GM23248 (cell line): ENCODE results near the gene SLC7A10. TPM values are rescaled to one million over a fixed set of nuclear protein-coding genes. Genes with fewer than 3 reads are reported as not detected.

Experiments used
- DNase-seq: peaks from one replicate; pipeline ENCODE4 v3.0.0-alpha.2; 2015
- H2AFZ ChIP-seq: fragments of 200-600 bp; sonication (generic); 2 replicates; pipeline ENCODE4 v1.6.1; 2016; ENCODE audit warnings: antibody characterized with exemption
- H3F3A ChIP-seq: fragments of 200-600 bp; sonication (generic); 2 replicates; pipeline ENCODE4 v1.6.1; 2016; ENCODE audit warnings: mild to moderate bottlenecking, antibody characterized with exemption, mixed run types; ENCODE audit not compliant: insufficient read depth
- H3K27ac ChIP-seq: fragments of 200-600 bp; sonication (generic); 2 replicates; pipeline ENCODE4 v1.5.1; 2016; ENCODE audit warnings: mild to moderate bottlenecking
- H3K27me3 ChIP-seq: fragments of 200-600 bp; sonication (generic); replicated peaks from 2 replicates; pipeline ENCODE4 v1.6.1; 2016; ENCODE audit warnings: mild to moderate bottlenecking; ENCODE audit not compliant: insufficient read depth
- H3K36me3 ChIP-seq: fragments of 200-600 bp; sonication (generic); 2 replicates; pipeline ENCODE4 v1.6.1; 2016; ENCODE audit warnings: low read depth, mild to moderate bottlenecking
- H3K4me1 ChIP-seq: fragments of 200-600 bp; sonication (generic); 2 replicates; pipeline ENCODE4 v1.6.1; 2016; ENCODE audit warnings: mild to moderate bottlenecking; ENCODE audit not compliant: insufficient read depth
- H3K4me2 ChIP-seq: fragments of 200-600 bp; sonication (generic); one replicate; pipeline ENCODE4 v1.6.1; 2016; ENCODE audit warnings: mild to moderate bottlenecking; ENCODE audit not compliant: unreplicated experiment
- H3K4me3 ChIP-seq: fragments of 200-600 bp; sonication (generic); 2 replicates; pipeline ENCODE4 v1.5.1; 2016; ENCODE audit warnings: mild to moderate bottlenecking
- H3K79me2 ChIP-seq: fragments of 200-600 bp; sonication (generic); 2 replicates; pipeline ENCODE4 v1.6.1; 2016; ENCODE audit warnings: mild to moderate bottlenecking; ENCODE audit not compliant: insufficient read depth
- H3K9ac ChIP-seq: fragments of 200-600 bp; sonication (generic); 2 replicates; pipeline ENCODE4 v1.6.1; 2016; ENCODE audit warnings: mild to moderate bottlenecking
- H3K9me2 ChIP-seq: fragments of 200-600 bp; sonication (generic); 2 replicates; pipeline ENCODE4 v1.6.1; 2016; ENCODE audit warnings: mixed run types, mild to moderate bottlenecking, moderate library complexity; ENCODE audit not compliant: insufficient read depth
- H3K9me3 ChIP-seq: fragments of 200-600 bp; sonication (generic); one replicate; pipeline ENCODE4 v1.6.1; 2017; ENCODE audit warnings: low read depth
- H4K20me1 ChIP-seq: fragments of 200-600 bp; sonication (generic); 2 replicates; pipeline ENCODE4 v1.6.0; 2016; ENCODE audit not compliant: insufficient read depth
- EZH2 ChIP-seq: fragments of 200-600 bp; sonication (generic); IDR thresholded peaks from 2 replicates; pipeline ENCODE4 v1.6.1; 2018; ENCODE audit warnings: antibody characterized with exemption, mild to moderate bottlenecking; ENCODE audit not compliant: insufficient read depth, poor library complexity, severe bottlenecking
- EZH2phosphoT487 ChIP-seq: fragments of 200-600 bp; sonication (generic); IDR thresholded peaks from 2 replicates; pipeline ENCODE4 v1.6.1; 2018; ENCODE audit warnings: antibody characterized with exemption, moderate library complexity, mild to moderate bottlenecking, low read depth; ENCODE audit not compliant: insufficient read depth
- WGBS, 2 experiments: methylation state at CpG; one replicate each; pipeline ENCODE4 v1.1.6; 2015 to 2017; ENCODE audit warnings: low lambda C conversion rate in 2 of 2, low coverage in 1 of 2; ENCODE audit errors: missing lambda C conversion rate in 2 of 2; 5-methylcytosine and 5-hydroxymethylcytosine counted together
- in situ Hi-C: fragments of 300-500 bp; cut with MboI; formaldehyde crosslinking; loops from 2 replicates; pipeline ENCODE4 v1.15.0; 2020
- polyA plus RNA-seq: library from polyadenylated mRNA; unstranded; fragments of >200 nt; fragmentation: Nextera tagmentation; extraction: Ambion mirVana; gene quantifications from 2 replicates; pipeline ENCODE4 v1.2.1, GENCODE V29; 2016
- total RNA-seq: library from RNA; depleted of rRNA; stranded (reverse); fragments of >200 nt; shearing (Covaris generic); gene quantifications from 2 replicates; pipeline ENCODE4 v1.2.3, GENCODE V29; 2014

The SLC7A10 gene
- total and polyA plus RNA-seq, 2 experiments from 2014 or later = not detected

DNA sequence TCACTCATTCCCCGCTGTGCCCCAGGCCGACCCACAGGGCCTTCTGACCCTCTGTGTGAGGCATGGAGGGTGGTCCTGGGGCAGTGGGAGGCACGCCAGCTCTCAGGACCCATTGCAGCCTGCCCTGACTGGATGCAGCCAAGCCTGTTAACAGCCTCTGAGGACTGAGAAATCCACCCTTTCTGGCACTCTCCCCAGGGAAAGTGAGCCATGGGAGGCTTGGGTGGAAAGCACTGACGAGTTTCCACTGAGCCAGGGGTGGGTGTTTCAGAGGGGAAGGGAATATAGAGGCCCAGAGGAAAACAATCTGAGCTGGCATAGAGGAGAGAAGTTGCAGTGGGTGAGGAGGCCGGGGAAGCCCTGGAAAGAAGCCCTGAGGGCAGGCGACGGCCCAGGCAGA lies 30.6 kb upstream of the SLC7A10 start:
- Histone ChIP-seq H3K9ac (no peak overlapping the region), H3K27me3 (0 out of 2 replicates have a peak, but pooled peaks cover 2% of the 10 kb centered on the region), H3K4me2 (no peak overlapping the region), H3K9me3 (no peaks in the 10 kb centered on the region), H3K36me3 (no peaks in the 10 kb centered on the region), H3K4me3 (no peak overlapping the region), H3K9me2 (no peaks in the 10 kb centered on the region), H3F3A (no peaks in the 10 kb centered on the region), H2AFZ (no peak overlapping the region), H4K20me1 (no peaks in the 10 kb centered on the region), H3K4me1 (no peaks in the 10 kb centered on the region), H3K27ac (no peak overlapping the region), H3K79me2 (no peaks in the 10 kb centered on the region)
- WGBS, 2 experiments = 25 to 31% methylated on average over 7 of the region's 7 CpGs
- peak; percentile 53 for DNase-seq
- TF ChIP-seq EZH2phosphoT487 (no peak), EZH2 (no peak)
- in situ Hi-C loops = no loop called here

DNA sequence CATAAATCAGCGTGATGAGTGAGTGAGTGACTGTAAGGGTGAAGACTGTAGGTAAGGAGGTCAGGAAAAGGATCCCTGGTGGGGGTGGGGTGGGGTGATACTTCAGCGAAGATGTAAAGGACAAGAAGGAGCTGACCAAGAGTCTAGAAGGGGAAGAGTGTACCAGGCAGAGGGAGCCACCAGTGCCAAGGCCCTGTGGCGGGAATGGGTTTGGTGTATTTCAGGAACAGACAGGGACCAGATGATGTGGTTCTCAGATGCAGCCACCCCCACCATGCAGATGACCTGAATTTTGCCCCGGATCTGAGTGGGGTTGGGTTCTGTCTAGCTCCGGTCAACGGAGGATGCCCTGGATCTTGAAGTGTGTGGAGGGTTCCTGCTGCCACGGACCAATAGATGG lies 30.1 kb upstream of the SLC7A10 start:
- in situ Hi-C loops = no loop called here
- no peak overlapping the region for H3K9ac ChIP-seq
- H3K27me3 ChIP-seq = 0 out of 2 replicates have a peak, but pooled peaks cover 2% of the 10 kb centered on the region
- no peaks in the 10 kb centered on the region for H3K79me2 ChIP-seq
- no peaks in the 10 kb centered on the region for H3K9me2 ChIP-seq
- no peaks in the 10 kb centered on the region for H3F3A ChIP-seq
- H3K4me1 ChIP-seq = no peaks in the 10 kb centered on the region
- no peak overlapping the region for H3K4me3 ChIP-seq
- H2AFZ ChIP-seq = no peak overlapping the region
- no peak overlapping the region for H3K27ac ChIP-seq
- no peak overlapping the region for H3K4me2 ChIP-seq
- no peaks in the 10 kb centered on the region for H3K36me3 ChIP-seq
- no peaks in the 10 kb centered on the region for H3K9me3 ChIP-seq
- no peaks in the 10 kb centered on the region for H4K20me1 ChIP-seq
- TF ChIP-seq EZH2phosphoT487 = no peak
- no peak for TF ChIP-seq EZH2
- no peak for DNase-seq
- WGBS, 2 experiments = 62% methylated on average over 7 of the region's 7 CpGs

- no peaks in the 10 kb centered on the region for H3F3A ChIP-seq
- no peaks in the 10 kb centered on the region for H3K4me1 ChIP-seq
- WGBS, 2 experiments = 47 to 53% methylated on average over 13 of the region's 13 CpGs
- DNase-seq = no peak
- H3K9me2 ChIP-seq = no peaks in the 10 kb centered on the region
- no peaks in the 10 kb centered on the region for H3K36me3 ChIP-seq
- 0 out of 2 replicates have a peak, but pooled peaks cover 1% of the 10 kb centered on the region for H3K27me3 ChIP-seq
- no peak overlapping the region for H3K27ac ChIP-seq
- H3K4me3 ChIP-seq = no peak overlapping the region
- no peak overlapping the region for H2AFZ ChIP-seq
- in situ Hi-C loops = no loop called here
- no peak overlapping the region for H3K4me2 ChIP-seq
- no peaks in the 10 kb centered on the region for H3K79me2 ChIP-seq
- H3K9me3 ChIP-seq = no peaks in the 10 kb centered on the region
- no peaks in the 10 kb centered on the region for H4K20me1 ChIP-seq
- TF ChIP-seq EZH2phosphoT487 = no peak
- no peak for TF ChIP-seq EZH2
- no peak overlapping the region for H3K9ac ChIP-seq
Observed at GRCh38 chr19:33254245-33254824, 28.7 kb upstream of the SLC7A10 start.

GRCh38 chr19:33252971-33253370 lies 27.3 kb upstream of the SLC7A10 start:
- in situ Hi-C loops = no loop called here
- no peak for TF ChIP-seq EZH2
- TF ChIP-seq EZH2phosphoT487 = no peak

More at GRCh38 chr19:33252971-33253370, 27.3 kb upstream of the SLC7A10 start:
- Histone ChIP-seq H3K4me1 (no peaks in the 10 kb centered on the region), H2AFZ (no peak overlapping the region), H3K9ac (no peak overlapping the region), H3K4me2 (no peak overlapping the region), H3K27ac (no peak overlapping the region), H3K9me2 (no peaks in the 10 kb centered on the region), H4K20me1 (no peaks in the 10 kb centered on the region), H3K9me3 (no peaks in the 10 kb centered on the region), H3K79me2 (no peaks in the 10 kb centered on the region), H3K36me3 (no peaks in the 10 kb centered on the region), H3F3A (no peaks in the 10 kb centered on the region), H3K27me3 (no peaks in the 10 kb centered on the region), H3K4me3 (no peak overlapping the region)
- 65 to 69% methylated on average over 6 to 7 of the region's 8 CpGs for WGBS, 2 experiments
- no peak for DNase-seq
